SU-DHL-6 (cell line): ENCODE results near the gene NR0B1.

Source experiments
- H2AFZ ChIP-seq: fragments of 200-600 bp; sonication (generic); 2 replicates; pipeline ENCODE4 v1.6.1; 2014; ENCODE audit warnings: low read depth, mild to moderate bottlenecking, moderate library complexity, mixed read lengths, antibody characterized with exemption, low read length; ENCODE audit not compliant: severe bottlenecking
- H3F3A ChIP-seq: fragments of 200-600 bp; shearing (Covaris generic); 2 replicates; pipeline ENCODE4 v1.6.0; 2016; ENCODE audit warnings: antibody characterized with exemption, mild to moderate bottlenecking; ENCODE audit not compliant: insufficient read depth
- H3K27ac ChIP-seq: fragments of 200-600 bp; sonication (generic); 2 replicates; pipeline ENCODE4 v1.5.1; 2016; ENCODE audit warnings: low read depth, mild to moderate bottlenecking, low read length, moderate library complexity, mixed read lengths
- H3K27me3 ChIP-seq: fragments of 200-600 bp; sonication (generic), shearing (Covaris generic); 2 replicates; pipeline ENCODE4 v1.6.0; 2014; ENCODE audit warnings: mild to moderate bottlenecking, low read length
- H3K36me3 ChIP-seq: fragments of 200-600 bp; sonication (generic); 2 replicates; pipeline ENCODE4 v1.6.1; 2014; ENCODE audit warnings: mild to moderate bottlenecking, low read length, mixed read lengths
- H3K4me2 ChIP-seq: fragments of 300-600, 200-600 bp; shearing (Covaris generic), sonication (generic); 2 replicates; pipeline ENCODE4 v1.6.0; 2014; ENCODE audit warnings: low read length, low read depth, mild to moderate bottlenecking; ENCODE audit not compliant: poor library complexity, severe bottlenecking
- H3K4me3 ChIP-seq: fragments of 200-600 bp; sonication (generic); 2 replicates; pipeline ENCODE4 v1.5.1; 2014; ENCODE audit warnings: antibody characterized with exemption, low read length, mild to moderate bottlenecking, mixed read lengths; ENCODE audit not compliant: insufficient read depth, poor library complexity, severe bottlenecking
- H3K79me2 ChIP-seq: fragments of 200-600 bp; sonication (generic); 2 replicates; pipeline ENCODE4 v1.6.1; 2014; ENCODE audit warnings: mild to moderate bottlenecking, low read length, moderate library complexity; ENCODE audit not compliant: insufficient read depth
- H3K9ac ChIP-seq: fragments of 200-600 bp; sonication (generic); 2 replicates; pipeline ENCODE4 v1.7.0; 2014; ENCODE audit warnings: mild to moderate bottlenecking, low read length
- H3K9me2 ChIP-seq: fragments of 200-600 bp; sonication (generic); replicated peaks from 2 replicates; pipeline ENCODE4 v1.6.1; 2014; ENCODE audit warnings: low read length; ENCODE audit not compliant: insufficient read depth
- H3K9me3 ChIP-seq: fragments of 200-600 bp; sonication (generic); 2 replicates; pipeline ENCODE4 v1.6.1; 2014; ENCODE audit warnings: low read length, mixed read lengths; ENCODE audit not compliant: insufficient read depth
- H4K20me1 ChIP-seq: fragments of 200-600 bp; sonication (generic); 2 replicates; pipeline ENCODE4 v1.6.1; 2014; ENCODE audit warnings: low read depth, mild to moderate bottlenecking, antibody characterized with exemption, low read length, moderate library complexity, mixed read lengths
- EZH2phosphoT487 ChIP-seq: fragments of 200-600 bp; sonication (generic), shearing (Covaris generic); conservative IDR thresholded peaks from 2 replicates; pipeline ENCODE4 v1.6.1; 2018; ENCODE audit warnings: mild to moderate bottlenecking, antibody characterized with exemption, low read length, moderate library complexity, mixed read lengths
- TF ChIP-seq, protein P1 (sequence below): fragments of 200-600 bp; sonication (generic); IDR thresholded peaks from one replicate; pipeline ENCODE4 v1.5.1; 2017; ENCODE audit warnings: antibody characterized with exemption, mild to moderate bottlenecking, low read length, moderate library complexity; ENCODE audit not compliant: insufficient read depth, poor library complexity, severe bottlenecking

Gene NR0B1

DNA sequence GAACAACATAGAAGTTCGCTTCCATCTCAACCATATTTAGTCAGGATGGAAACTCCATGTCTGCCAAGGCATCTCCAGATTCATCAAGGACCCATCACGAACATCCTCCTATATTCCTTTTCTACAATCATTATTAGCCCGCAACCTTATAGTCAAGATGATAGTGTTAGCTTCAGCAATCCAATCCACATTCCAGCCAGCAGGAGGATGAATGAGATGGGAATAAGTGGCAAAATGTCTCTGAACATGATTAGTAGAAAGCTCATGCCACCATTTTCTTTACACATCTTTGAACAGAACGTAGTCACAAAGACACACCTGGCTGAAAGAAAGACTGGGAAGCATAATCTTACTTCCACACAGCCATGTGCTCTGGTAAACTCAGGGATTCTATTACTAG is 18.6 kb upstream of the NR0B1 start:
- TF ChIP-seq, protein P1, sequence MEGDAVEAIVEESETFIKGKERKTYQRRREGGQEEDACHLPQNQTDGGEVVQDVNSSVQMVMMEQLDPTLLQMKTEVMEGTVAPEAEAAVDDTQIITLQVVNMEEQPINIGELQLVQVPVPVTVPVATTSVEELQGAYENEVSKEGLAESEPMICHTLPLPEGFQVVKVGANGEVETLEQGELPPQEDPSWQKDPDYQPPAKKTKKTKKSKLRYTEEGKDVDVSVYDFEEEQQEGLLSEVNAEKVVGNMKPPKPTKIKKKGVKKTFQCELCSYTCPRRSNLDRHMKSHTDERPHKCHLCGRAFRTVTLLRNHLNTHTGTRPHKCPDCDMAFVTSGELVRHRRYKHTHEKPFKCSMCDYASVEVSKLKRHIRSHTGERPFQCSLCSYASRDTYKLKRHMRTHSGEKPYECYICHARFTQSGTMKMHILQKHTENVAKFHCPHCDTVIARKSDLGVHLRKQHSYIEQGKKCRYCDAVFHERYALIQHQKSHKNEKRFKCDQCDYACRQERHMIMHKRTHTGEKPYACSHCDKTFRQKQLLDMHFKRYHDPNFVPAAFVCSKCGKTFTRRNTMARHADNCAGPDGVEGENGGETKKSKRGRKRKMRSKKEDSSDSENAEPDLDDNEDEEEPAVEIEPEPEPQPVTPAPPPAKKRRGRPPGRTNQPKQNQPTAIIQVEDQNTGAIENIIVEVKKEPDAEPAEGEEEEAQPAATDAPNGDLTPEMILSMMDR = no peak
- TF ChIP-seq EZH2phosphoT487 = no peak
- H3K4me2 ChIP-seq = no peak overlapping the region
- H3K27me3 ChIP-seq = no peaks in the 10 kb centered on the region

GRCh38 chrX:30317308-30317707 is 8.1 kb upstream of the NR0B1 start:
- Histone ChIP-seq H3K27ac (no peak overlapping the region), H3K4me3 (no peak overlapping the region), H3K9ac (no peak overlapping the region), H3K9me3 (no peaks in the 10 kb centered on the region), H2AFZ (no peak overlapping the region), H3K27me3 (no peaks in the 10 kb centered on the region), H3K4me2 (no peak overlapping the region), H3F3A (no peaks in the 10 kb centered on the region), H3K36me3 (no peaks in the 10 kb centered on the region), H3K79me2 (no peaks in the 10 kb centered on the region), H4K20me1 (no peaks in the 10 kb centered on the region), H3K9me2 (no peaks in the 10 kb centered on the region)
- TF ChIP-seq, protein P1 = no peak
- TF ChIP-seq EZH2phosphoT487 = no peak

More for the DNA sequence above, 18.6 kb upstream of the NR0B1 start:
- H3F3A ChIP-seq = no peaks in the 10 kb centered on the region
- H3K9me3 ChIP-seq = no peaks in the 10 kb centered on the region
- no peak overlapping the region for H3K4me3 ChIP-seq
- no peaks in the 10 kb centered on the region for H4K20me1 ChIP-seq
- H3K79me2 ChIP-seq = no peaks in the 10 kb centered on the region
- no peak overlapping the region for H2AFZ ChIP-seq
- no peak overlapping the region for H3K27ac ChIP-seq
- H3K36me3 ChIP-seq = no peaks in the 10 kb centered on the region
- H3K9me2 ChIP-seq = no peaks in the 10 kb centered on the region
- H3K9ac ChIP-seq = no peak overlapping the region

- H3K4me3 ChIP-seq = no peak overlapping the region
- H2AFZ ChIP-seq = no peak overlapping the region
- no peak for TF ChIP-seq EZH2phosphoT487
- TF ChIP-seq, protein P1 = no peak
These were observed 4.1 kb upstream of the NR0B1 start for GRCh38 chrX:30313322-30313721.

More at GRCh38 chrX:30313322-30313721, 4.1 kb upstream of the NR0B1 start:
- no peaks in the 10 kb centered on the region for H3K9me2 ChIP-seq
- no peak overlapping the region for H3K27ac ChIP-seq
- H3K36me3 ChIP-seq = no peaks in the 10 kb centered on the region
- H4K20me1 ChIP-seq = no peaks in the 10 kb centered on the region
- no peaks in the 10 kb centered on the region for H3F3A ChIP-seq
- H3K9ac ChIP-seq = no peak overlapping the region
- no peaks in the 10 kb centered on the region for H3K9me3 ChIP-seq
- H3K4me2 ChIP-seq = no peak overlapping the region
- H3K27me3 ChIP-seq = no peaks in the 10 kb centered on the region
- H3K79me2 ChIP-seq = no peaks in the 10 kb centered on the region
